K562 (cell line): Measurements from ENCODE around the gene VPS50. TPM values are rescaled to one million over a fixed set of nuclear protein-coding genes. Genes with fewer than 3 reads are reported as not detected.
A peak's percentile ranks its signal among the peaks of the same experiment; 100 is the strongest.

Source experiments
- CHD1 ChIP-seq: fragments of 200-600 bp; sonication (generic); IDR thresholded peaks from one replicate; pipeline ENCODE4 v1.6.1; 2012; ENCODE audit warnings: mild to moderate bottlenecking, moderate library complexity, low read length, inconsistent platforms
- GABPB2 ChIP-seq: fragments of 250-450 bp; sonication (Bioruptor Pico); conservative IDR thresholded peaks from 2 replicates; pipeline ENCODE4 v1.5.1; 2021; ENCODE audit warnings: mild to moderate bottlenecking
- IFI16 ChIP-seq: fragments of 250-450 bp; sonication (Bioruptor Pico); IDR thresholded peaks from 2 replicates; pipeline ENCODE4 v2.1.2; 2022; ENCODE audit warnings: mild to moderate bottlenecking, inconsistent platforms
- MECOM ChIP-seq: fragments of 250-450 bp; sonication (Bioruptor Pico); IDR thresholded peaks from 2 replicates; pipeline ENCODE4 v1.8.0; 2022; ENCODE audit warnings: inconsistent platforms
- SMARCA5 ChIP-seq: fragments of 450-650 bp; IDR thresholded peaks from 2 replicates; pipeline ENCODE4 v1.6.1; 2016
- SMARCE1 ChIP-seq: fragments of 450-650 bp; IDR thresholded peaks from 2 replicates; pipeline ENCODE4 v1.7.1; 2016; ENCODE audit warnings: mild to moderate bottlenecking
- ZNF23 ChIP-seq: fragments of 250-450 bp; sonication (Bioruptor Pico); IDR thresholded peaks from 2 replicates; pipeline ENCODE4 v1.4.0; 2020; ENCODE audit warnings: mild to moderate bottlenecking
- polyA plus RNA-seq, 8 experiments: library from polyadenylated mRNA; depleted of rRNA in 4 of 8; stranded (reverse) in 5 of 8; unstranded in 3 of 8; fragments of >200 nt; fragmentation: Nextera tagmentation in 2 of 8; fragmentation: Illumina TruSeq in 1 of 8; extraction: Ambion mirVana in 2 of 8; extraction: Trizol in 1 of 8; gene quantifications; 2 replicates each; pipeline versions ENCODE4 v1.2.1 to v1.2.3, GENCODE V29; 2011 to 2014; ENCODE audit warnings: inconsistent platforms in 1 of 8, missing spikeins in 1 of 8
- total RNA-seq, 7 experiments: library from RNA; depleted of rRNA in 6 of 7; stranded (reverse); fragments of >200 nt in 6 of 7; fragmentation: Illumina TruSeq in 2 of 7; extraction: Trizol in 2 of 7; gene quantifications; 2 replicates each; pipeline versions ENCODE4 v1.2.1 to v1.2.3, GENCODE V29; 2011 to 2021; ENCODE audit warnings: low replicate concordance in 1 of 7
- TF ChIP-seq, protein P1 (sequence below): sonication (generic); formaldehyde crosslinking; IDR thresholded peaks from 2 replicates; pipeline ENCODE4 v1.8.0; 2022; ENCODE audit warnings: missing genetic modification reagents, mild to moderate bottlenecking, borderline replicate concordance
- TF ChIP-seq, protein P2 (sequence below): IDR thresholded peaks from 2 replicates; pipeline ENCODE4 v1.6.1; 2016; ENCODE audit warnings: missing genetic modification characterization, missing compliant biosample characterization
- TF ChIP-seq, protein P3 (sequence below): fragments of 250-450 bp; sonication (Bioruptor Pico); IDR thresholded peaks from 2 replicates; pipeline ENCODE4 v1.4.0; 2020; ENCODE audit warnings: mild to moderate bottlenecking, moderate library complexity, borderline replicate concordance
- TF ChIP-seq, protein P4 (sequence below): sonication (generic); formaldehyde crosslinking; IDR thresholded peaks from 2 replicates; pipeline ENCODE4 v1.8.1; 2023; ENCODE audit warnings: missing genetic modification reagents, mild to moderate bottlenecking, borderline replicate concordance
- TF ChIP-seq, protein P5 (sequence below): fragments of 450-650 bp; formaldehyde crosslinking; IDR thresholded peaks from 2 replicates; pipeline ENCODE4 v1.4.0; 2022; ENCODE audit warnings: missing genetic modification characterization

VPS50 gene
- total and polyA plus RNA-seq, 9 of the 15 experiments (the other 6 are each of a cell fraction or from before 2014, with no cell fraction given) = 10.5 to 29.4 (median 15.8) TPM

DNA sequence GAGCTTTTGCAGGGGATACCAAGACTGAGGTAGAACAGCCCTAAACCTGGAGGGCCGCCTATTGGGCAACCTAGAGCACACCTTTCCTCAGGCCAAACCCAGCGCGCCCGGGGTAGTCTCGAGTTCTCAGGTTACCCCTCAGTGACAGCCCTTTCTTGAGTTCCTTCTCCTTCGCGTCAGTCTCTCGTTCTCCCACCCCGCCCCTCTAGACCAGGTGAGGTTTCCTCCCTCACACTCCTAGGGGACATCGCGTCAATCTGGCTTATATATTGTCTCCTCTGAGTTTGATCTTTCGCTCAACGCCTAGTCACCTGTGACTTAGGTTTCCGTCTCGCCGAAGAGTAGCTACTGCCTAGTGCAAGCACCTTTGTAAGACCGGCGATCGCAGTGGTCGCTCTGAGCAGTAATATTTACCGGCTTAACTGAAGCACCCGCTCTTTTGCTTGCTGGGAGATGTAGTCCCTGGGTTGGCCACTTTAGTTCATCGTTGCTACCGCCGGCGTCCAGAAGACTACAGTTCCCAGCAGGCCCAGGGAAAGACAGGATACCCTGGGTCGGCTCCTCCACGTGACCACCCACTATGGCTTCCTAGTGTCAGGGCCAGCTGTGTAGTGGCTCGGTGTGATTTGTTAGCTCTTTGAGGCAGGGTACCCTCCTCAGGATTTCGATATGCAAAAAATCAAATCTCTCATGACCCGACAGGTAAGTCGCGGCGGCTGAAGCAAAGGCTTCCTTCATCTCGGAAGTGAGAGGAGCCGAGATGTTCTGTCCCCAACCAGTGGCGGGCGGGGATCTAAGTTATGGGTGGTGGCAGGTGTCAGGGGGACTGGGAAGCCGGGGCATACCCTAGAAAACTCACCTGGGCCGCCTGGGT lies at the start of gene VPS50 (continued):
- TF ChIP-seq, protein P1, sequence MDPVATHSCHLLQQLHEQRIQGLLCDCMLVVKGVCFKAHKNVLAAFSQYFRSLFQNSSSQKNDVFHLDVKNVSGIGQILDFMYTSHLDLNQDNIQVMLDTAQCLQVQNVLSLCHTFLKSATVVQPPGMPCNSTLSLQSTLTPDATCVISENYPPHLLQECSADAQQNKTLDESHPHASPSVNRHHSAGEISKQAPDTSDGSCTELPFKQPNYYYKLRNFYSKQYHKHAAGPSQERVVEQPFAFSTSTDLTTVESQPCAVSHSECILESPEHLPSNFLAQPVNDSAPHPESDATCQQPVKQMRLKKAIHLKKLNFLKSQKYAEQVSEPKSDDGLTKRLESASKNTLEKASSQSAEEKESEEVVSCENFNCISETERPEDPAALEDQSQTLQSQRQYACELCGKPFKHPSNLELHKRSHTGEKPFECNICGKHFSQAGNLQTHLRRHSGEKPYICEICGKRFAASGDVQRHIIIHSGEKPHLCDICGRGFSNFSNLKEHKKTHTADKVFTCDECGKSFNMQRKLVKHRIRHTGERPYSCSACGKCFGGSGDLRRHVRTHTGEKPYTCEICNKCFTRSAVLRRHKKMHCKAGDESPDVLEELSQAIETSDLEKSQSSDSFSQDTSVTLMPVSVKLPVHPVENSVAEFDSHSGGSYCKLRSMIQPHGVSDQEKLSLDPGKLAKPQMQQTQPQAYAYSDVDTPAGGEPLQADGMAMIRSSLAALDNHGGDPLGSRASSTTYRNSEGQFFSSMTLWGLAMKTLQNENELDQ = no peak
- TF ChIP-seq, protein P2, sequence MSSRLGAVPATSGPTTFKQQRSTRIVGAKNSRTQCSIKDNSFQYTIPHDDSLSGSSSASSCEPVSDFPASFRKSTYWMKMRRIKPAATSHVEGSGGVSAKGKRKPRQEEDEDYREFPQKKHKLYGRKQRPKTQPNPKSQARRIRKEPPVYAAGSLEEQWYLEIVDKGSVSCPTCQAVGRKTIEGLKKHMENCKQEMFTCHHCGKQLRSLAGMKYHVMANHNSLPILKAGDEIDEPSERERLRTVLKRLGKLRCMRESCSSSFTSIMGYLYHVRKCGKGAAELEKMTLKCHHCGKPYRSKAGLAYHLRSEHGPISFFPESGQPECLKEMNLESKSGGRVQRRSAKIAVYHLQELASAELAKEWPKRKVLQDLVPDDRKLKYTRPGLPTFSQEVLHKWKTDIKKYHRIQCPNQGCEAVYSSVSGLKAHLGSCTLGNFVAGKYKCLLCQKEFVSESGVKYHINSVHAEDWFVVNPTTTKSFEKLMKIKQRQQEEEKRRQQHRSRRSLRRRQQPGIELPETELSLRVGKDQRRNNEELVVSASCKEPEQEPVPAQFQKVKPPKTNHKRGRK (tag) = no peak
- TF ChIP-seq GABPB2 (CRISPR knock-in tag) (0 out of 2 replicates have a peak, but pooled peaks have one; percentile 37), SMARCA5 (no peak), SMARCE1 (0 out of 2 replicates have a peak, but pooled peaks have one; percentile 8), MECOM (CRISPR knock-in tag) (no peak), ZNF23 (CRISPR knock-in tag) (no peak), CHD1 (no peak), IFI16 (no peak)
- TF ChIP-seq, protein P3, sequence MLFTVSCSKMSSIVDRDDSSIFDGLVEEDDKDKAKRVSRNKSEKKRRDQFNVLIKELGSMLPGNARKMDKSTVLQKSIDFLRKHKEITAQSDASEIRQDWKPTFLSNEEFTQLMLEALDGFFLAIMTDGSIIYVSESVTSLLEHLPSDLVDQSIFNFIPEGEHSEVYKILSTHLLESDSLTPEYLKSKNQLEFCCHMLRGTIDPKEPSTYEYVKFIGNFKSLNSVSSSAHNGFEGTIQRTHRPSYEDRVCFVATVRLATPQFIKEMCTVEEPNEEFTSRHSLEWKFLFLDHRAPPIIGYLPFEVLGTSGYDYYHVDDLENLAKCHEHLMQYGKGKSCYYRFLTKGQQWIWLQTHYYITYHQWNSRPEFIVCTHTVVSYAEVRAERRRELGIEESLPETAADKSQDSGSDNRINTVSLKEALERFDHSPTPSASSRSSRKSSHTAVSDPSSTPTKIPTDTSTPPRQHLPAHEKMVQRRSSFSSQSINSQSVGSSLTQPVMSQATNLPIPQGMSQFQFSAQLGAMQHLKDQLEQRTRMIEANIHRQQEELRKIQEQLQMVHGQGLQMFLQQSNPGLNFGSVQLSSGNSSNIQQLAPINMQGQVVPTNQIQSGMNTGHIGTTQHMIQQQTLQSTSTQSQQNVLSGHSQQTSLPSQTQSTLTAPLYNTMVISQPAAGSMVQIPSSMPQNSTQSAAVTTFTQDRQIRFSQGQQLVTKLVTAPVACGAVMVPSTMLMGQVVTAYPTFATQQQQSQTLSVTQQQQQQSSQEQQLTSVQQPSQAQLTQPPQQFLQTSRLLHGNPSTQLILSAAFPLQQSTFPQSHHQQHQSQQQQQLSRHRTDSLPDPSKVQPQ (CRISPR knock-in tag) = 0 out of 2 replicates have a peak, but pooled peaks have one; percentile 31
- TF ChIP-seq, protein P4, sequence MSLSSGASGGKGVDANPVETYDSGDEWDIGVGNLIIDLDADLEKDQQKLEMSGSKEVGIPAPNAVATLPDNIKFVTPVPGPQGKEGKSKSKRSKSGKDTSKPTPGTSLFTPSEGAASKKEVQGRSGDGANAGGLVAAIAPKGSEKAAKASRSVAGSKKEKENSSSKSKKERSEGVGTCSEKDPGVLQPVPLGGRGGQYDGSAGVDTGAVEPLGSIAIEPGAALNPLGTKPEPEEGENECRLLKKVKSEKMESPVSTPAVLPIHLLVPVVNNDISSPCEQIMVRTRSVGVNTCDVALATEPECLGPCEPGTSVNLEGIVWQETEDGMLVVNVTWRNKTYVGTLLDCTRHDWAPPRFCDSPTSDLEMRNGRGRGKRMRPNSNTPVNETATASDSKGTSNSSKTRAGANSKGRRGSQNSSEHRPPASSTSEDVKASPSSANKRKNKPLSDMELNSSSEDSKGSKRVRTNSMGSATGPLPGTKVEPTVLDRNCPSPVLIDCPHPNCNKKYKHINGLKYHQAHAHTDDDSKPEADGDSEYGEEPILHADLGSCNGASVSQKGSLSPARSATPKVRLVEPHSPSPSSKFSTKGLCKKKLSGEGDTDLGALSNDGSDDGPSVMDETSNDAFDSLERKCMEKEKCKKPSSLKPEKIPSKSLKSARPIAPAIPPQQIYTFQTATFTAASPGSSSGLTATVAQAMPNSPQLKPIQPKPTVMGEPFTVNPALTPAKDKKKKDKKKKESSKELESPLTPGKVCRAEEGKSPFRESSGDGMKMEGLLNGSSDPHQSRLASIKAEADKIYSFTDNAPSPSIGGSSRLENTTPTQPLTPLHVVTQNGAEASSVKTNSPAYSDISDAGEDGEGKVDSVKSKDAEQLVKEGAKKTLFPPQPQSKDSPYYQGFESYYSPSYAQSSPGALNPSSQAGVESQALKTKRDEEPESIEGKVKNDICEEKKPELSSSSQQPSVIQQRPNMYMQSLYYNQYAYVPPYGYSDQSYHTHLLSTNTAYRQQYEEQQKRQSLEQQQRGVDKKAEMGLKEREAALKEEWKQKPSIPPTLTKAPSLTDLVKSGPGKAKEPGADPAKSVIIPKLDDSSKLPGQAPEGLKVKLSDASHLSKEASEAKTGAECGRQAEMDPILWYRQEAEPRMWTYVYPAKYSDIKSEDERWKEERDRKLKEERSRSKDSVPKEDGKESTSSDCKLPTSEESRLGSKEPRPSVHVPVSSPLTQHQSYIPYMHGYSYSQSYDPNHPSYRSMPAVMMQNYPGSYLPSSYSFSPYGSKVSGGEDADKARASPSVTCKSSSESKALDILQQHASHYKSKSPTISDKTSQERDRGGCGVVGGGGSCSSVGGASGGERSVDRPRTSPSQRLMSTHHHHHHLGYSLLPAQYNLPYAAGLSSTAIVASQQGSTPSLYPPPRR (CRISPR knock-in tag) = no peak
- TF ChIP-seq, protein P5, sequence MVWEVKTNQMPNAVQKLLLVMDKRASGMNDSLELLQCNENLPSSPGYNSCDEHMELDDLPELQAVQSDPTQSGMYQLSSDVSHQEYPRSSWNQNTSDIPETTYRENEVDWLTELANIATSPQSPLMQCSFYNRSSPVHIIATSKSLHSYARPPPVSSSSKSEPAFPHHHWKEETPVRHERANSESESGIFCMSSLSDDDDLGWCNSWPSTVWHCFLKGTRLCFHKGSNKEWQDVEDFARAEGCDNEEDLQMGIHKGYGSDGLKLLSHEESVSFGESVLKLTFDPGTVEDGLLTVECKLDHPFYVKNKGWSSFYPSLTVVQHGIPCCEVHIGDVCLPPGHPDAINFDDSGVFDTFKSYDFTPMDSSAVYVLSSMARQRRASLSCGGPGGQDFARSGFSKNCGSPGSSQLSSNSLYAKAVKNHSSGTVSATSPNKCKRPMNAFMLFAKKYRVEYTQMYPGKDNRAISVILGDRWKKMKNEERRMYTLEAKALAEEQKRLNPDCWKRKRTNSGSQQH (CRISPR knock-in tag) = no peak
